ENCODE measurements around the gene TMEM208. TPM values are rescaled to one million over a fixed set of nuclear protein-coding genes. Genes with fewer than 3 reads are reported as not detected.

Gene TMEM208
- total RNA-seq, 1 donor from 2014 or later = 33.1 TPM

DNA sequence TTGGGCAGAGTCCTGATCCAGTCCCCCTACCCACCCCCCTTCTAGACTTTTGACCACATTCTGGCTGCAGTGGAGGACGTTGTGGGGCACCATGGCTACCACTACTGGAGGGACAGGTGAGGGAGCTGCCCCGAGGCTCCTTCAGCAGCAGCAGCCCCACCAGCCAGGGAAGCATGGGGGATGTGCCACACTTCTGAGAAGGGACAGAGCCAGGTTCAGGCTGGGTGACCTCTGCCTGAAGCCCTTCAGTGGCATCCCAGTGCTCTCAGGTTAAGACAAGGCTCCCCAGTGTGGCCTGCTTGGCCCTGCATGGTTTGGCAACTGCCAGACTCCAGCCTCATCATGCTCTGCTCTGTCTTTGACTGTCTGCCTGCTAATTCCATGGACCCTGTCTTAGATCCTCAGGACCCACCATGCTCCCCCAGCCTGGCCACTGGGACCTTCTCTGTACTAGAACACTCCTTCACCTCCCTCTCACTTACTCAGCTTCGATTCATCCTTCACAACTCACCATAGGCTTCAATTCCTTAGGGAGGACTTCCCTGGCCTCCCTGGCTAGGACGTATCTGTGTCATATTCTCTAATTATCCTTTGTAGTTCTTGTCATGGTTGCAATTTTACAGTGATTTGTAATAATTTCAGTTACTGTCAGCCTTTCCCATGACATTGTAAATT lies 30.7 kb downstream of the TMEM208 start:
- Histone ChIP-seq H3K4me1 (no peaks in the 10 kb centered on the region), H3K27ac (no peak overlapping the region), H3K36me3 (no peaks in the 10 kb centered on the region), H3K4me3 (no peak overlapping the region), H3K27me3 (ENCODE audit: low read depth) (no peaks in the 10 kb centered on the region), H3K9me3 (no peaks in the 10 kb centered on the region)
- DNase-seq (no peak), ATAC-seq (no peak)
- intact Hi-C loops (cut with DNase I) = no loop called here
- TF ChIP-seq CTCF (IDR thresholded peaks at IDR 0.05) = no peak

GRCh38 chr16:67258161-67258835 lies 31.4 kb downstream of the TMEM208 start:
- intact Hi-C loops (cut with DNase I) = no loop called here
- no peak for ATAC-seq
- TF ChIP-seq CTCF (IDR thresholded peaks at IDR 0.05) = no peak

DNA sequence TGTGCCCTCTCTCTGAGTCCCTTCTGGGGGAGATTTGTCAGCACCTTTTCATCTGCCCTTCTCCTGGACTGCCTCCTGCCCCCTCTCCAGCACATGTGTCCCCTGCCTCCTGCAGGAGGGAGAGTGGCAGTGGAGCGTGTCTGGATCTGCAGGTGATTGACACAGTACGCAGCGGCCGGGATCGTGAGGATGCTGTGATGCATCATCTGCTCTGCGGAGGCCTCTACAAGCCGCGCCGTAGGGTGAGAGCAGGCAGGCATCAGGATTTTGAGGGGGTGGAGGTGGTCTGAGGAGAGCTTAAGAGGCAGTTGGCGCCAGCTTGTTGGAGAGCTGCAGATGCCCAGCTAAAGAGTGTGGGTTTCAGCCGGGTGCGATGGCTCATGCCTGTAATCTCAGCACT lies 32.8 kb downstream of the TMEM208 start:
- Histone ChIP-seq H3K27ac (no peak overlapping the region), H3K27me3 (ENCODE audit: low read depth) (no peaks in the 10 kb centered on the region), H3K4me1 (no peaks in the 10 kb centered on the region), H3K36me3 (no peaks in the 10 kb centered on the region), H3K9me3 (no peaks in the 10 kb centered on the region), H3K4me3 (no peak overlapping the region)
- ATAC-seq (no peak), DNase-seq (peak; percentile 37)
- intact Hi-C loops (cut with DNase I) = no loop called here
- no peak for TF ChIP-seq CTCF (IDR thresholded peaks at IDR 0.05)

More at GRCh38 chr16:67258161-67258835, 31.4 kb downstream of the TMEM208 start:
- Histone ChIP-seq H3K9me3 (no peaks in the 10 kb centered on the region), H3K4me1 (no peaks in the 10 kb centered on the region), H3K27me3 (ENCODE audit: low read depth) (no peaks in the 10 kb centered on the region), H3K27ac (no peak overlapping the region), H3K4me3 (no peak overlapping the region), H3K36me3 (no peaks in the 10 kb centered on the region)
- DNase-seq = peak; percentile 24

DNA sequence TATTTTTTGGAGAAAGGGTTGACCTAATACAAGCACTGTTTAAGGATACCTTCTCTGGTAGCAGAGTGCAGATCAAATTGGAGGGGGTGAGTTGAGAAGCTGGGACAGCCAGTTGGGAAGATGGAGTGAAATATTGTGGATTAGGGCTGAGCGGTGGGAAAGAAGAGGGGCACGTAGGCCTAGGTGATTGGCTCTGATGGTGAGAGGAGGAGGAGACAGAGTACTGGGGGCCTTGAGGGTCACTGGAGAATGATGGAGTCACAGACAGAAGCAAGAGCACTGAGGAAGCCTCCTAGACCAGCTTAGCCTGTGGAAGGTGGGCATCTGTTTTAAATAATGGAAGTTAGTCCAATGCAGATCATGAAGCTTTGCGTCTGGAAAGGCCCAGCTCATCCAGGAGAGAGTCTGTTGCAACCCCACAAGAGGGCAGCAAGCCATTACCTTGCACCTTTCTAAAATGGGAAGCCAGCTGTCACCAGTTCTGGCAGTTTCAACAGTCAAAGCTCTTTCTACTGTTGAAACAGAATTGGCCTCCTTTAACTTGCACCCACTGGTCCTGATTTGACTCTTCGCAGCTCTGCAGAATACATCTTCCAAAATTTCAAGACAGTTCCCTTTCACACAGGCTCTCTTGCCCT lies 33.6 kb downstream of the TMEM208 start:
- TF ChIP-seq CTCF (IDR thresholded peaks at IDR 0.05) = peak; percentile 44
- Histone ChIP-seq H3K4me3 (no peak overlapping the region), H3K27ac (no peak overlapping the region), H3K9me3 (no peaks in the 10 kb centered on the region), H3K27me3 (ENCODE audit: low read depth) (no peaks in the 10 kb centered on the region), H3K36me3 (no peaks in the 10 kb centered on the region), H3K4me1 (no peaks in the 10 kb centered on the region)
- intact Hi-C loops (cut with DNase I) = no loop called here
- ATAC-seq (peak; percentile 47 to 65), DNase-seq (peak; percentile 30)

DNA sequence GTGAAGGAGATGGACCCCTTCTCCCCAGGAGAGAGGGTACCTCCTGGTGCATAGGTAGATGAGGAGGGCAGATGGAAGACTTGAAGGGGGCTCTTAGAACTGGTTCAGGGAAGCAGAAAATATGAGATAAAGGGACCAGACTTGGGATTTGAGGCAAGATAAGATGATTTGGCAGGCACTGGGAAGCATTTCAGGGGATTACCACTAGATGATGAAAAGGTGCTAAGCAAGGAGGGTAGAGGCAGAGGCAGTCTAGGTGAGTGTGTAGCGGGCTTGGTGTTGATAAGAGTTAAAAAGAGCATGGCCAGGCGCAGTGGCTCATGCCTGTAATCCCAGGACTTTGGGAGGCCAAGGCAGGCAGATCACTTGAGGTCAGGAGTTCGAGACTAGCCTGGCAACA lies 36.3 kb downstream of the TMEM208 start:
- Histone ChIP-seq H3K4me3 (no peak overlapping the region), H3K27ac (no peak overlapping the region), H3K4me1 (no peaks in the 10 kb centered on the region), H3K36me3 (no peaks in the 10 kb centered on the region), H3K27me3 (ENCODE audit: low read depth) (no peaks in the 10 kb centered on the region), H3K9me3 (no peaks in the 10 kb centered on the region)
- TF ChIP-seq CTCF (IDR thresholded peaks at IDR 0.05) = no peak
- ATAC-seq = no peak
- no peak for DNase-seq
- intact Hi-C loops (cut with DNase I) = no loop called here
